Measurements from ENCODE around the gene KCNAB2.

DNA sequence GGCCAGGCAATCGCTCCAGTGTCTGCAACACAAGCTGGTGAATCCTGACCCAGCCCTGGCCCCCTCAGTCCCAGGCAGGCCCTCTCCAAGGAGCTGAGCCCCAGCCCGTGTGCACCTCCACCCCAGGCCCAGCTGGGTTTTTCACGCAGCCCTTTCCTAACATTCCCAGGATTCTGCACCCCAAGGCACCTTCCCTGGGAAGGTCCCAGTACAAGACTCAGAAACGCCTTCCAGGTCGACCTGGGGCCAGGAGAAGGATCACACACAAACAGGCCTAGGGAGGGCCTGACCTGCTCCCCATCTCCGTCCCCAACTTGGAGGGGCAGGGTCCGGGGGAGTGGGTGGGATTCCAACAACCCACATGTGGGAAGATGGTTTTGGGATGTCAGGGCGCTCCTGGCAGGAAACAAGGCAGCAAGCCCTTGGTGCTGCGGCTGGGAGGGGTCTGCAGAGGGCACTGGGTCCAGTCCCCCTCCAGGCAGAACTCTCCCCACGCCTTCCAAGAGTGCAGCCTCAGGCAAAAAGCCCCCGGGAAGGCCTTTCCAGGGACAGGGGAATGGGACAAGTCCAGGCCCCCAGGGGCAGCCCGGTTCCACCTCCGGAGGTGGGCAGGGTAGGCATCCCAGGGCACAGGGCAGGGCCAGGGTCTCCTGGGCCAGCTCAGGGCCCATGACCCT lies 58.3 kb downstream of the KCNAB2 start:
- TF ChIP-seq, protein P1, sequence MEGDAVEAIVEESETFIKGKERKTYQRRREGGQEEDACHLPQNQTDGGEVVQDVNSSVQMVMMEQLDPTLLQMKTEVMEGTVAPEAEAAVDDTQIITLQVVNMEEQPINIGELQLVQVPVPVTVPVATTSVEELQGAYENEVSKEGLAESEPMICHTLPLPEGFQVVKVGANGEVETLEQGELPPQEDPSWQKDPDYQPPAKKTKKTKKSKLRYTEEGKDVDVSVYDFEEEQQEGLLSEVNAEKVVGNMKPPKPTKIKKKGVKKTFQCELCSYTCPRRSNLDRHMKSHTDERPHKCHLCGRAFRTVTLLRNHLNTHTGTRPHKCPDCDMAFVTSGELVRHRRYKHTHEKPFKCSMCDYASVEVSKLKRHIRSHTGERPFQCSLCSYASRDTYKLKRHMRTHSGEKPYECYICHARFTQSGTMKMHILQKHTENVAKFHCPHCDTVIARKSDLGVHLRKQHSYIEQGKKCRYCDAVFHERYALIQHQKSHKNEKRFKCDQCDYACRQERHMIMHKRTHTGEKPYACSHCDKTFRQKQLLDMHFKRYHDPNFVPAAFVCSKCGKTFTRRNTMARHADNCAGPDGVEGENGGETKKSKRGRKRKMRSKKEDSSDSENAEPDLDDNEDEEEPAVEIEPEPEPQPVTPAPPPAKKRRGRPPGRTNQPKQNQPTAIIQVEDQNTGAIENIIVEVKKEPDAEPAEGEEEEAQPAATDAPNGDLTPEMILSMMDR (IDR thresholded peaks at IDR 0.05) = no peak
- no peak for TF ChIP-seq POLR2A (IDR thresholded peaks at IDR 0.05)
